Right lobe of liver (tissue), 4 donors: ENCODE results near the gene SASH1.

Experiments used
- CTCF ChIP-seq, 4 donors: fragments of 200-600 bp in 3 of 4; fragments of 450-650 bp in 1 of 4; IDR thresholded peaks; one replicate each; pipeline versions ENCODE4 v1.5.1 to v1.8.0; 2016 to 2022; ENCODE audit warnings: antibody characterized with exemption in 4 of 4, mild to moderate bottlenecking in 2 of 4
- POLR2A ChIP-seq: fragments of 450-650 bp; IDR thresholded peaks from one replicate; pipeline ENCODE4 v1.6.1; 2017; ENCODE audit warnings: antibody characterized with exemption, mild to moderate bottlenecking
- donor health status: DM: no; HTN: no; CAD: no.
- donor health status: DM: no; HTN: no; CAD: no.
- donor health status: DM: no; HTN: yes; CAD: no.

GRCh38 chr6:148407372-148407771 lies 64.7 kb downstream of the SASH1 start:
- TF ChIP-seq POLR2A (no peak), CTCF (IDR thresholded peaks at IDR 0.05) (no peak)
